HG03045 (cell line): ENCODE results near the gene TMEM18.

Source experiments
- ATAC-seq: cut with Tn5 transposase; IDR thresholded peaks from one replicate; pipeline ENCODE4 v1.9.1; 2021; ENCODE audit warnings: mild to moderate bottlenecking, moderate library complexity; ENCODE audit not compliant: unreplicated experiment

Gene TMEM18

DNA sequence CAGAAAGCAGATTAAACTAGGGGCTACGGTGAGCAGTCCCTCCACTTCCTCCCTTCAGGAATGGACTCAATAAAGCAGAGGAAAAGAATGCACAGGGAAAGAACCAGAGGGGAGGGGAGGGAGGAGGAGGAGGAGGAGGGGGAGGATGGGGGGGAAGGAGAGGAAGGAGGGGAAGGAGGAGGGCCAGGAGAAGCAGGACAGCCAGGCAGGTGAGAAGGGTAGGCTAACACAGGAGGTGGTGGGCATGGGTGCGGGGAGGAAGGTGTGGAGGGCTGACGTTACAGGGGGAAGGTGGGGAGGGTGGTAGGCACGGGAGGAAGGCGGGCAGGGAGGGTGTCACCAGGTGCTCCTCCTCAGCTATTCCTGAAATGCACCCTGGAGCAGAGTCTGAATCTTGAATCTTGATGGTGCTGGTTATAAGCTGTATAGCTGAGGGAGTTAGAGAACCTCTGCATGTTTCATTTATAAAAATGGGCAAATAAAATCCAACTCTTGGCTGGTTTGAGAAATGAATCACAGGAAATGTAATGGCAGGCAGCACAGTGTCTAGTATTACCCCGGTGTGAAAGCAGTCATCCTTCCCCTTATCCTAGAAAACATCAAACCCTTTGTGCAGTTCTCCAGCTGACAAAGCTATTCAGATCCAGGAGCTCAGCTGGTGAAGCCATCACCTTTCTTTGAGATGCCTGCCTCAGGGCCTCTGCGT is 3.4 kb downstream of the TMEM18 start:
- no peak for ATAC-seq

DNA sequence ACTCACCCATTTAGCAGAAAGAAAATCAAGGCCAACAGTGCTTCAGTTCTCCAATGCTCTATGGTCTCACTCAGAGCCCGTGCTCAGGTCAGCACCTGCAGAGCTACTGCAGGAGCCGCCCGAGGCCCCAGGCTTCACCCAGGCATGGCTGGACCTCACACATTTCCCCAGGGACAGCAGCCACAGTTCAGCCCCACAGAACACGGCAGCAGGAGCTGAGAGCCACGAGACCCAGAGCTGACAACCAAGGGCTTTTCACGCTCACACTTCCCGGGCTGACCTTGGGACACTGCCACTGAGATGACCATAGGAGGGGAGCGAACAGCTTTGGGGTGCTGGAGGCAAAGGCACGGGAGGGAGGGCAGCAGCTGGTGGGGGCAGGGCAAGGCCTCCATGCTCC is 4.2 kb downstream of the TMEM18 start:
- no peak for ATAC-seq

GRCh38 chr2:672606-672905 is 4.7 kb downstream of the TMEM18 start:
- no peak for ATAC-seq

GRCh38 chr2:671787-672605 is 5.2 kb downstream of the TMEM18 start:
- no peak for ATAC-seq

GRCh38 chr2:671072-671471 is 6.1 kb downstream of the TMEM18 start:
- no peak for ATAC-seq

DNA sequence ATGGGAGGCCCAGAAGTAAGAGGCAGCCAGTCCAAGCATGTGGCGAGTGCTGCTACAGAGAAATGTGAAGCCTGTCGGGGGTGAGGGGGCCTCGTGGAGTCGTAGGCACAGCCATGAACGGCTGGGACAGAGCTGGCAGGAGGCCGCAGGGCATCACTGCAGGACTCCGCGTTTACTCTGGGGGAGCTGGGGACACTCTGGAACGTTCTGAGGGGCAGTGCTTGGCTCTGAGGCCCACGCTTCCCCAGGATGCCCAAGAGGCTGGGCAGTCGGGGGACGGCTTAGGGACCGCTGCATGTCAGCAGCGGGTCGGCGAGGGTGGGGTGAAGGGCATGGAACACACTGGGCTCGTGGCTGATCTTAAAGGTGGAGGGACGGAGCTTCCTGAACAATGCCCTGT is 6.6 kb downstream of the TMEM18 start:
- ATAC-seq = no peak

- no peak for ATAC-seq
Observed at GRCh38 chr2:669323-669722, 7.9 kb downstream of the TMEM18 start.

DNA sequence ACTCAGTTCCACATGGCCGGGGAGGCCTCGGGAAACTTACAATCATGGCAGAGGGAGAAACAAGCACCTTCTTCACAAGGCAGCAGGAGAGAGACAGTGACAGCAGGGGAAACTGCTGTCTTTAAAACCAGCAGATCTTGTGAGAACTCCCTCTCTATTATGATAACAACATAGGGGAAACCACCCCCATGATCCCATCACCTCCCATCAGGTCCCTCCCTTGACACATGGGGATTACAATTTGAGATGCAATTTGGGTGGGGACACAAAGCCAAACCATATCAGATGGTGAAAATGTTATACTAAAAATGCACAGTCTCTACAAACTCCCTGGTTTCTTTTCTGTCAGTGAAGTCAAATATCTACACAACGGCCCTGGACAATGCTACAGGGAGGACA is 9.2 kb downstream of the TMEM18 start:
- no peak for ATAC-seq

- ATAC-seq = no peak
Observed at GRCh38 chr2:667332-667999, 9.7 kb downstream of the TMEM18 start.

GRCh38 chr2:666441-666840 is 10.8 kb downstream of the TMEM18 start:
- ATAC-seq = no peak

GRCh38 chr2:665340-666073 is 11.7 kb downstream of the TMEM18 start:
- no peak for ATAC-seq

DNA sequence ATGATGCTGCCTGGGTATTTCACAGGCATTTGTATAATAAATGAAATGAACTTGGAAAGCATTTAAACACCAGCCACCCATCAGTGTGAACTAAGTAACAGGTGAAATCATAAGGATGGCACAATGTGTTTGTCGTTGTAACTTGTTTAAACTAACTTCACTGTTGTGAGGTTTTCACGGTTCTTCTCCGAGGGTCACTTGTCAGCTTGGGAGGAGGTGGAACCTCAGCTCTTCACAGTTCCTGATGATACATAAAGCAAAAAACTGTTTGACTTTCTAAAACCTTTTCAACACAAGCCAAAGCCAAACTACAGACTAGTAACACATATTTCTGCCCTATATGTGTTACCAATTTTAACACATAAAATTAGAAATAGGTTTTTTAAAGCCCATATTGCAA is 13.1 kb downstream of the TMEM18 start:
- no peak for ATAC-seq

GRCh38 chr2:663221-663620 is 14.0 kb downstream of the TMEM18 start:
- no peak for ATAC-seq

DNA sequence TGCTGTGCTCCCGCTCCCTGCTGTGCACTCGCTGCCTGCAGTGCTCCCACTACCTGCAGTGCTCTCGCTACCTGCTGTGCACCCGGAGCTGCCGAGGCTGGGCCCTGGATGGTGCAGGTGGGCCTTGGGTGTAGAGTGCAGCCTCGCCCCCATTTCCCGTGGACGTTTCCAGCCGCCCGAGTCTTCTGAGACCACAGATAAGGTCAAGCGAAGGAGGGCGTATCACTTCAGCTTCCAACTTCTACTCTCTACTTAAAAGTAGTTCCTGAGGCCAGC is 15.9 kb downstream of the TMEM18 start:
- ATAC-seq = no peak

DNA sequence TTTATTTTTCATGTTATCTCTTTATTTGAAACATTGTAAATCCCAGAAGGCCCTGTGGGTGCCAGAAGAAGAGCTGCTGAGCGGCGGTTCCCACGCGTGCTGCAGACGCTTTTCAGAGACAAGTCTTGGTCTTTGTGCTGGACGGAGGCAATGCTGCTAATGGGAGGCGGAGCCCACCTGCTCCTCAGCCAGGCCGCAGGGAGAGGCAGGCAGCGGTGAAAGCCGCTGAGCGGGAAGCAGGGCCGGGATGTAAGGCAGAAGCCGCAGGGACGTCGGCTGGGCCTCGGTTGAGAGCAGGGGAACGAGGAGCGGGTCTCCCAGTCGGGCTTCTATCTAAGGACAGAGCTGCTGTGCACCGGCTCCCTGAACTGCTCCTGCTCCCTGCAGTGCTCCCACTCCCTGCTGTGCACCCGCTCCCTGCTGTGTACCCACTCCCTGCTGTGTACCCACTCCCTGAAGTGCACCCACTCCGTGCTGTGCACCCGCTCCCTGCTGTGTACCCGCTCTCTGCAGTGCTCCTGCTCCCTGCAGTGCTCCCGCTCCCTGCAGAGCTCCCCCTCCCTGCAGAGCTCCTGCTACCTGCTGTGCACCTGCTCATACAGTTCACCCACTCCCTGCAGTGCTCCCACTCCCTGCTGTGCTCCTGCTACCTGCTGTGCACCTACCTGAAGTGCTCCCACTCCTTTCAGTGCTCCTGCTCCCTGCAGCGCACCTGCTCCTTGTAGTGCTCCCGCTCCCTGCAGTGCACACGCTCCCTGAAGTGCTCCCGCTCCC is 16.4 kb downstream of the TMEM18 start:
- no peak for ATAC-seq

DNA sequence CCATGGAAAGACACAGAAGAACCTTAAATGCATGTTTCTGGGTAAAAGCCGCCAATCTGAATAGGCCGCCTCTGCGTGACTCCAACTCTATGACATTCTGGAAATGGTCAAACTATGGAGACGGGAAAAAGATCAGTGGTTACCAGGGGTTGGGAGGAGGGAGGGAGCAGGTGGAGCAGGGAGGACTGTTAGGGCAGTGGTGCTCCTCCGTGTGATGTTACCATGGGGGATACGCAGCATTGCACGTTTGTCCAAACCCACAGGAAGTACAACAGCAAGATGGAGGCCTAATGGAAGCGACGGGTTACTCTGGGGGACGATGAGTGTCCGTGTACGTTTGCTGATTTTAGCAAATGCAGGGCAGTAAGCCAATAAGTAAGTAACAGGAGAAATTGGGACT is 17.2 kb downstream of the TMEM18 start:
- ATAC-seq = no peak

DNA sequence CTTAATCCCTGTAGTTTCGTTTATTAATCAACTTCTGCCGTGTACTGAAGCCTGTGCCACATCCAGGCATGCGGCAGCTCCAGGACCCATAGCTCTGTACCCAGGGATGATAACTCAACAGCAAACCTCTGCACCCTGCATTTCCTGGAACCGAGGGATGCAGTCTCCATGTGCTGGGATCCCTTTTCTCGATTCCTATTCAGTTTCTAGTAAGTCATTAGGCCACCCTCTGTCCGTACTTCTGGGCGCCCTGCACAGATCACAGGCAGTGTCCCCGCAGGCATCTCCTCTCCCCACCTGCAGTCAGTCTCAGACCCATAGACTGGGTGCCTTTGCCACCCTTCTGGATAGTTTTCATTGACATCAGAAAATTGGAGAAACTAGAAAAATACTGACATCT is 18.8 kb downstream of the TMEM18 start:
- ATAC-seq = no peak

- ATAC-seq = no peak
Observed at GRCh38 chr2:657766-658165, 19.4 kb downstream of the TMEM18 start.

- ATAC-seq = no peak
Observed at GRCh38 chr2:656676-657075, 20.5 kb downstream of the TMEM18 start.

DNA sequence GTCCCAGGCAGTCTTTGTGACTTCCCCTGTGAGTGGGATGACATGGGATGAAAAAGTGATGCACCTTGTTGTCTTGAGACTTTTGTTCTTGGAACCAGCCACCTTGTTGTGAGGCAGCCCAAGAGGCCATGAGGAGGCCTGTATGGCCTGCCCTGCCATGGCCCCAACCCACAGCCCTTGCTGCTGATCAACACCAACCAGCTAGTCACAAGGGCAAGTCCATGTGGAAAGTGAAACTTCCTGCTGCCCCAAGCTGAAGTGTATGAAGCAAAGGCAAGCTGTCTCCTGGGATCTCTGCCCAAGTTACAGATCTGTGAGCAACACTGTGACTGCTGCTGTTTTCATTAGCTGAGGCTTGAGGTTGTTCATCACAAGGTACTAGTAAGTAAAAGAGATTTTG is 21.6 kb downstream of the TMEM18 start:
- ATAC-seq = no peak

DNA sequence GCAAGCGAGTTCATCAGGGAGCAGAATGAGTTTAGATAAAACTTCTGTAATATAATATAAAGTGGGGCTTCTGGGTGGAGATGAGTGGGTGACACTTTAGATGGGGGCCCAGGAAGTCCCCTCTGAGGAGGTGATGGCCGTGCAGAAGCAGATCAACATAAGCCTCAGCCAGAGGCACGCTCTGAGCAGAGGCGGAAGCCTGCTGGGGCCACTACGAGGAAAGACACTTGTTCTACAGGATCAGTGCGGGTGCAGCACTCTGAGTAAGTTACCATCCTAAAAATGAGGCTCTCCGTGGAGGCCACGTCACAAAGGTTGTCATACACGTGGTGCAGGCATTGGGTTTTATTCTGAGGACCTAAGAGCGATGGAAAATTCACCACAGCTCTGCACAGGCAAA is 22.3 kb downstream of the TMEM18 start:
- ATAC-seq = no peak
